Measurements from ENCODE around the gene ATF1. TPM values are rescaled to one million over a fixed set of nuclear protein-coding genes. Genes with fewer than 3 reads are reported as not detected.

The ATF1 gene
- total RNA-seq, 1 donor from 2014 or later = 25.0 TPM

- no peak overlapping the region for H2AFZ ChIP-seq (ENCODE audit: low read depth, low read length)
- no peak overlapping the region for H3K4me2 ChIP-seq (ENCODE audit: low read length)
- Mint-ChIP-seq H3K27me3 (ENCODE audit: low read depth, unreplicated experiment) (no peaks in the 10 kb centered on the region), H3K4me1 (ENCODE audit: low read depth, unreplicated experiment) (peaks cover 19% of the 10 kb centered on the region), H3K27ac (ENCODE audit: unreplicated experiment) (no peak overlapping the region), H3K9me3 (ENCODE audit: unreplicated experiment) (peaks cover 3% of the 10 kb centered on the region), H3K36me3 (ENCODE audit: low read depth, unreplicated experiment) (peaks cover 7% of the 10 kb centered on the region), H3K4me3 (ENCODE audit: unreplicated experiment) (no peak overlapping the region)
- H3K27ac ChIP-seq (ENCODE audit: low read depth, low read length) = no peak overlapping the region
- no peaks in the 10 kb centered on the region for H3K27me3 ChIP-seq (ENCODE audit: insufficient read depth, low read length)
- DNase-seq (ENCODE audit: low read depth) = no peak
- peaks cover 15% of the 10 kb centered on the region for H3K79me2 ChIP-seq (ENCODE audit: insufficient read depth, low read length)
- H3K4me1 ChIP-seq (ENCODE audit: insufficient read depth, low read length) = peaks cover 35% of the 10 kb centered on the region
- FAIRE-seq = no peak
- TF ChIP-seq CTCF (IDR thresholded peaks at IDR 0.05; ENCODE audit: insufficient read depth, low read depth, low read length) (no peak), EZH2 (IDR thresholded peaks at IDR 0.05; ENCODE audit: insufficient read depth, low read length) (no peak)
- H3K9me3 ChIP-seq (ENCODE audit: insufficient read depth, low read depth, low read length) = no peaks in the 10 kb centered on the region
- H3K4me3 ChIP-seq (ENCODE audit: insufficient read depth, low read depth, low read length) = no peak overlapping the region
- H4K20me1 ChIP-seq (ENCODE audit: insufficient read depth, low read length) = peaks cover 12% of the 10 kb centered on the region
- no peaks in the 10 kb centered on the region for H3K36me3 ChIP-seq (ENCODE audit: insufficient read depth, low read length)
- H3K9ac ChIP-seq (ENCODE audit: low read length) = no peak overlapping the region
Observed at GRCh38 chr12:50790081-50790480, 26.2 kb downstream of the ATF1 start.

- H4K20me1 ChIP-seq (ENCODE audit: insufficient read depth, low read length) = peaks cover 6% of the 10 kb centered on the region
- no peak overlapping the region for H2AFZ ChIP-seq (ENCODE audit: low read depth, low read length)
- FAIRE-seq (no peak), DNase-seq (ENCODE audit: low read depth) (no peak)
- H3K4me1 Mint-ChIP-seq (ENCODE audit: low read depth, unreplicated experiment) = no peaks in the 10 kb centered on the region
- no peak overlapping the region for H3K4me3 ChIP-seq (ENCODE audit: insufficient read depth, low read depth, low read length)
- no peaks in the 10 kb centered on the region for H3K27me3 Mint-ChIP-seq (ENCODE audit: low read depth, unreplicated experiment)
- no peaks in the 10 kb centered on the region for H3K4me1 ChIP-seq (ENCODE audit: insufficient read depth, low read length)
- peaks cover 20% of the 10 kb centered on the region for H3K9me3 Mint-ChIP-seq (ENCODE audit: unreplicated experiment)
- H3K36me3 ChIP-seq (ENCODE audit: insufficient read depth, low read length) = peaks cover 24% of the 10 kb centered on the region
- no peak overlapping the region for H3K27ac ChIP-seq (ENCODE audit: low read depth, low read length)
- no peaks in the 10 kb centered on the region for H3K27me3 ChIP-seq (ENCODE audit: insufficient read depth, low read length)
- no peak overlapping the region for H3K27ac Mint-ChIP-seq (ENCODE audit: unreplicated experiment)
- H3K4me2 ChIP-seq (ENCODE audit: low read length) = no peak overlapping the region
- H3K36me3 Mint-ChIP-seq (ENCODE audit: low read depth, unreplicated experiment) = peaks cover 45% of the 10 kb centered on the region
- no peak overlapping the region for H3K4me3 Mint-ChIP-seq (ENCODE audit: unreplicated experiment)
- no peak for TF ChIP-seq CTCF (IDR thresholded peaks at IDR 0.05; ENCODE audit: insufficient read depth, low read depth, low read length)
- TF ChIP-seq EZH2 (IDR thresholded peaks at IDR 0.05; ENCODE audit: insufficient read depth, low read length) = no peak
- H3K9me3 ChIP-seq (ENCODE audit: insufficient read depth, low read depth, low read length) = peaks cover 5% of the 10 kb centered on the region
- no peaks in the 10 kb centered on the region for H3K79me2 ChIP-seq (ENCODE audit: insufficient read depth, low read length)
- H3K9ac ChIP-seq (ENCODE audit: low read length) = no peak overlapping the region
Observed at GRCh38 chr12:50799908-50800307, 36.0 kb downstream of the ATF1 start.

- Mint-ChIP-seq H3K4me3 (ENCODE audit: unreplicated experiment) (no peak overlapping the region), H3K36me3 (ENCODE audit: low read depth, unreplicated experiment) (peaks cover 27% of the 10 kb centered on the region), H3K9me3 (ENCODE audit: unreplicated experiment) (peaks cover 18% of the 10 kb centered on the region), H3K27ac (ENCODE audit: unreplicated experiment) (no peak overlapping the region), H3K4me1 (ENCODE audit: low read depth, unreplicated experiment) (no peaks in the 10 kb centered on the region), H3K27me3 (ENCODE audit: low read depth, unreplicated experiment) (no peaks in the 10 kb centered on the region)
- Histone ChIP-seq H4K20me1 (ENCODE audit: insufficient read depth, low read length) (no peaks in the 10 kb centered on the region), H2AFZ (ENCODE audit: low read depth, low read length) (no peak overlapping the region), H3K4me3 (ENCODE audit: insufficient read depth, low read depth, low read length) (no peak overlapping the region), H3K4me2 (ENCODE audit: low read length) (no peak overlapping the region), H3K4me1 (ENCODE audit: insufficient read depth, low read length) (no peaks in the 10 kb centered on the region), H3K9me3 (ENCODE audit: insufficient read depth, low read depth, low read length) (peaks cover 5% of the 10 kb centered on the region), H3K27me3 (ENCODE audit: insufficient read depth, low read length) (no peaks in the 10 kb centered on the region), H3K36me3 (ENCODE audit: insufficient read depth, low read length) (peaks cover 17% of the 10 kb centered on the region), H3K79me2 (ENCODE audit: insufficient read depth, low read length) (no peaks in the 10 kb centered on the region), H3K9ac (ENCODE audit: low read length) (no peak overlapping the region), H3K27ac (ENCODE audit: low read depth, low read length) (no peak overlapping the region)
- FAIRE-seq = no peak
- no peak for TF ChIP-seq EZH2 (IDR thresholded peaks at IDR 0.05; ENCODE audit: insufficient read depth, low read length)
- no peak for TF ChIP-seq CTCF (IDR thresholded peaks at IDR 0.05; ENCODE audit: insufficient read depth, low read depth, low read length)
- no peak for DNase-seq (ENCODE audit: low read depth)
Observed at GRCh38 chr12:50803230-50803875, 39.5 kb downstream of the ATF1 start.
